ENCODE measurements around the gene LHPP.

LHPP gene

GRCh38 chr10:124611738-124612137 is 150.1 kb downstream of the LHPP start:
- DNase-seq: no peak

- no peak for DNase-seq
These were observed 151.2 kb downstream of the LHPP start for GRCh38 chr10:124612611-124613498.

- peak; percentile 42 for DNase-seq
These were observed 152.5 kb downstream of the LHPP start for GRCh38 chr10:124614003-124614659.

- DNase-seq: no peak
These were observed 153.6 kb downstream of the LHPP start for GRCh38 chr10:124615259-124615658.

- no peak for DNase-seq
These were observed 154.6 kb downstream of the LHPP start for GRCh38 chr10:124616040-124616835.

GRCh38 chr10:124616836-124617130 is 155.2 kb downstream of the LHPP start:
- DNase-seq: no peak

GRCh38 chr10:124618470-124619073 is 156.9 kb downstream of the LHPP start:
- DNase-seq: no peak

- DNase-seq: no peak
These were observed 157.6 kb downstream of the LHPP start for GRCh38 chr10:124619195-124619594.

- DNase-seq: no peak
These were observed 158.3 kb downstream of the LHPP start for GRCh38 chr10:124619802-124620490.

GRCh38 chr10:124621637-124622036 is 160.0 kb downstream of the LHPP start:
- DNase-seq: no peak

- no peak for DNase-seq
These were observed 160.5 kb downstream of the LHPP start for GRCh38 chr10:124622158-124622557.

GRCh38 chr10:124622866-124623536 is 161.4 kb downstream of the LHPP start:
- no peak for DNase-seq

GRCh38 chr10:124624006-124624405 is 162.4 kb downstream of the LHPP start:
- DNase-seq: no peak

GRCh38 chr10:124624466-124624865 is 162.8 kb downstream of the LHPP start:
- no peak for DNase-seq

- no peak for DNase-seq
These were observed 163.3 kb downstream of the LHPP start for GRCh38 chr10:124624895-124625294.

GRCh38 chr10:124625831-124626238 is 164.2 kb downstream of the LHPP start:
- DNase-seq: no peak

GRCh38 chr10:124626759-124627380 is 165.2 kb downstream of the LHPP start:
- peak; percentile 38 for DNase-seq

GRCh38 chr10:124627866-124628675 is 166.4 kb downstream of the LHPP start:
- no peak for DNase-seq

GRCh38 chr10:124628676-124629021 is 167.0 kb downstream of the LHPP start:
- no peak for DNase-seq

GRCh38 chr10:124629415-124629814 is 167.8 kb downstream of the LHPP start:
- DNase-seq: no peak

- no peak for DNase-seq
These were observed 168.2 kb downstream of the LHPP start for GRCh38 chr10:124629842-124630241.

Measured in stimulated activated CD4-positive, alpha-beta T cell treated with anti-CD3 and anti-CD28 coated beads, Interleukin-12 subunit alpha, Interleukin-12 subunit beta, amount 100 ng/mL, for 4 hours (primary cell).